ENCODE data around the gene PMFBP1. TPM values are rescaled to one million over a fixed set of nuclear protein-coding genes. Genes with fewer than 3 reads are reported as not detected.

Gene PMFBP1
- polyA plus RNA-seq, 1 donor (not counting 4 experiments of a cell fraction or from before 2014, with no cell fraction given): 0.92 TPM

- TF ChIP-seq CTCF (optimal IDR thresholded peaks at IDR 0.05 in 1 of 3, IDR thresholded peaks at IDR 0.05 in 1 of 3, conservative IDR thresholded peaks at IDR 0.05 in 1 of 3; ENCODE audit: extremely low read depth in 1 of 3, insufficient read depth in 2 of 3, low read length in 3 of 3) (no peak), EZH2 (IDR thresholded peaks at IDR 0.05; ENCODE audit: low read length) (no peak)
- dilution Hi-C loops (cut with MboI; ENCODE audit: extremely low pct_ligation_motif_present, low sequenced_read_pairs): no loop called here
Measured at GRCh38 chr16:72198771-72199201, 26.8 kb upstream of the PMFBP1 start.

GRCh38 chr16:72198021-72198711 lies 26.2 kb upstream of the PMFBP1 start:
- TF ChIP-seq CTCF (optimal IDR thresholded peaks at IDR 0.05 in 1 of 3, IDR thresholded peaks at IDR 0.05 in 1 of 3, conservative IDR thresholded peaks at IDR 0.05 in 1 of 3; ENCODE audit: extremely low read depth in 1 of 3, insufficient read depth in 2 of 3, low read length in 3 of 3) (no peak), EZH2 (IDR thresholded peaks at IDR 0.05; ENCODE audit: low read length) (no peak)
- H3K4me2 ChIP-seq (ENCODE audit: control insufficient read depth, extremely low read depth, insufficient read depth, low read depth, low read length): no peak overlapping the region

More at GRCh38 chr16:72198771-72199201, 26.8 kb upstream of the PMFBP1 start:
- Histone ChIP-seq H2AFZ (ENCODE audit: control insufficient read depth, low read length) (no peak overlapping the region), H3K4me1 (ENCODE audit: control insufficient read depth, extremely low read depth, insufficient read depth, low read length) (peaks cover 22% of the 10 kb centered on the region), H3K9me1 (ENCODE audit: control insufficient read depth, extremely low read depth, insufficient read depth, low read length) (no peaks in the 10 kb centered on the region), H3K36me3 (ENCODE audit: control insufficient read depth in 2 of 2, extremely low read depth in 1 of 2, insufficient read depth in 2 of 2, low read length in 2 of 2) (no peaks in the 10 kb centered on the region), H3K27me3 (ENCODE audit: control insufficient read depth, extremely low read depth, insufficient read depth, low read length) (no peaks in the 10 kb centered on the region), H3K9ac (ENCODE audit: control insufficient read depth, extremely low read depth, insufficient read depth, low read length) (no peak overlapping the region), H3K4me2 (ENCODE audit: control insufficient read depth, extremely low read depth, insufficient read depth, low read depth, low read length) (no peak overlapping the region), H3K4me3 (ENCODE audit: control insufficient read depth in 2 of 3, extremely low read depth in 1 of 3, insufficient read depth in 2 of 3, low read depth in 1 of 3, low read length in 3 of 3) (no peak overlapping the region), H4K20me1 (ENCODE audit: control insufficient read depth, extremely low read depth, insufficient read depth, low read length) (no peaks in the 10 kb centered on the region), H3K27ac (ENCODE audit: control insufficient read depth, insufficient read depth, low read length) (no peak overlapping the region), H3K79me2 (ENCODE audit: control insufficient read depth, insufficient read depth, low read length) (no peaks in the 10 kb centered on the region), H3K9me3 (ENCODE audit: control insufficient read depth, low read depth, low read length) (no peaks in the 10 kb centered on the region)
- no peak for DNase-seq (ENCODE audit: low read depth, low spot score)
- FAIRE-seq: no peak

More at GRCh38 chr16:72198021-72198711, 26.2 kb upstream of the PMFBP1 start:
- Histone ChIP-seq H3K9me3 (ENCODE audit: control insufficient read depth, low read depth, low read length) (no peaks in the 10 kb centered on the region), H3K9me1 (ENCODE audit: control insufficient read depth, extremely low read depth, insufficient read depth, low read length) (no peaks in the 10 kb centered on the region), H3K36me3 (ENCODE audit: control insufficient read depth in 2 of 2, extremely low read depth in 1 of 2, insufficient read depth in 2 of 2, low read length in 2 of 2) (no peaks in the 10 kb centered on the region), H3K27me3 (ENCODE audit: control insufficient read depth, extremely low read depth, insufficient read depth, low read length) (no peaks in the 10 kb centered on the region), H4K20me1 (ENCODE audit: control insufficient read depth, extremely low read depth, insufficient read depth, low read length) (no peaks in the 10 kb centered on the region), H3K79me2 (ENCODE audit: control insufficient read depth, insufficient read depth, low read length) (no peaks in the 10 kb centered on the region), H2AFZ (ENCODE audit: control insufficient read depth, low read length) (no peak overlapping the region), H3K9ac (ENCODE audit: control insufficient read depth, extremely low read depth, insufficient read depth, low read length) (no peak overlapping the region), H3K27ac (ENCODE audit: control insufficient read depth, insufficient read depth, low read length) (no peak overlapping the region), H3K4me1 (ENCODE audit: control insufficient read depth, extremely low read depth, insufficient read depth, low read length) (peaks cover 15% of the 10 kb centered on the region), H3K4me3 (ENCODE audit: control insufficient read depth in 2 of 3, extremely low read depth in 1 of 3, insufficient read depth in 2 of 3, low read depth in 1 of 3, low read length in 3 of 3) (no peak overlapping the region)
- DNase-seq (ENCODE audit: low read depth, low spot score): no peak
- FAIRE-seq: no peak
- dilution Hi-C loops (cut with MboI; ENCODE audit: extremely low pct_ligation_motif_present, low sequenced_read_pairs): no loop called here

Measured in keratinocyte (primary cell).